Activated CD4-positive, CD25-positive, alpha-beta regulatory T cell treated with anti-CD3 and anti-CD28 coated beads, Interleukin-2, amount 50 U/mL, for 24 hours (primary cell): ENCODE results near the gene KAT14.
"Not testable (repeated sequence)": the region's sequence is repeated elsewhere in the genome, so short reads cannot be mapped to it uniquely, and the experiment has no call there.

Experiments
- ATAC-seq, 2 donors: fragments of 150-1000 bp; cut with Tn5 transposase; one replicate each; pipeline ENCODE4 v1.10.0; 2021; ENCODE audit warnings: mild to moderate bottlenecking in 1 of 2, moderate library complexity in 1 of 2

KAT14 gene

GRCh38 chr20:18224968-18225568 is 87.4 kb downstream of the KAT14 start:
- ATAC-seq = no peak

- no peak for ATAC-seq
These were observed 88.0 kb downstream of the KAT14 start for GRCh38 chr20:18225632-18226031.

DNA sequence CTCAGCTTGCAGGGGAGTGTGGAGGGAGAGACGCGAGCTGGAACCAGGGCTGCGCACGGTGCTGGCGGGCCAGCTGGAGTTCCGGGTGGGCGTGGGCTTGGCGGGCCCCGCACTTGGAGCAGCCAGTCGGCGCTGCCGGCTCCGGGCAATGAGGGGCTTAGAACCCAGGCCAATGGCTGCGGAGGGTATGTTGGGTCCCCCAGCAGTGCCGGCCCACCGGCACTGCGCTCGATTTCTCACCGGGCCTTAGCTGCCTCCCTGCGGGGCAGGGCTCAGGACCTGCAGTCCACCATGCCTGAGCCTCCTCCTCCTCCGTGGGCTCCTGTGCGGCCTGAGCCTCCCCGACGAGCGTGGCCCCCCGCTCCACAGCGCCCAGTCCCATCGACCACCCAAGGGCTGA is 89.1 kb downstream of the KAT14 start:
- ATAC-seq = not testable (repeated sequence)

DNA sequence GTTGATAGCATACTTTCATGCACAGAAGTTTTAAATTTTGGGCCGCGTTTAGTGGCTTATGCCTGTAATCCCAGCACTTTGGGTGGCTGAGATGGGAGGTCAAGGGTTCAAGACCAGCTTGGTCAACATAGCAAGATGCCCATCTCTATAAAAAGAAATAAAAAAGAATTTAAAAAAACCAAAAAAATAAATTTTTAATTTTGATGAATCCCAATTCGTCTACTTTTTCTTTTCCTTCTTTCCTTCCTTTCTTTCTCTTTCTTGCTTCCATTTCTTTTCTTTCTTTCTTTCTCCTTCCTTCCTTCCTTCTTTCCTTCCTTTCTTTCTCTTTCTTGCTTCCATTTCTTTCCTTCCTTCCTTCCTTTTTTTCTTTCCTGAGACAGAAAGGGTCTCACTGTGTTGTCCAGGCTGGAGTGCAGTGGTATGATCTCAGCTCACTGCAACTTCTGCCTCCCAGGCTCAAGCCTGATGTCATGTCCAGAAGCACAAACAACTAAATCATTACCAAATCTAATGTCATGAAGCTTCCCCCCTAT is 95.8 kb downstream of the KAT14 start:
- ATAC-seq = no peak
